NCI-H2107 (cell line): Measurements from ENCODE around the gene RSAD2.
"Not testable (repeated sequence)": the region's sequence is repeated elsewhere in the genome, so short reads cannot be mapped to it uniquely, and the experiment has no call there.

ENCODE experiments used
- DNase-seq: peaks from one replicate; lab custom pipeline; 2025; lab: John Stamatoyannopoulos, UW

RSAD2 gene

GRCh38 chr2:6927186-6927585, 49.6 kb downstream of the RSAD2 start:
- DNase-seq: no peak

GRCh38 chr2:6927753-6928152, 50.2 kb downstream of the RSAD2 start:
- DNase-seq: no peak

- no peak for DNase-seq
Observed at GRCh38 chr2:6928452-6928851, 50.9 kb downstream of the RSAD2 start.

GRCh38 chr2:6929196-6929819, 51.7 kb downstream of the RSAD2 start:
- DNase-seq: no peak

GRCh38 chr2:6930923-6931647, 53.5 kb downstream of the RSAD2 start:
- no peak for DNase-seq

- DNase-seq: no peak
Observed at GRCh38 chr2:6931753-6932152, 54.2 kb downstream of the RSAD2 start.

GRCh38 chr2:6932206-6932605, 54.6 kb downstream of the RSAD2 start:
- DNase-seq: no peak

- DNase-seq: no peak
Observed at GRCh38 chr2:6932828-6933227, 55.3 kb downstream of the RSAD2 start.

- no peak for DNase-seq
Observed at GRCh38 chr2:6933911-6934310, 56.3 kb downstream of the RSAD2 start.

GRCh38 chr2:6934345-6934744, 56.8 kb downstream of the RSAD2 start:
- no peak for DNase-seq

GRCh38 chr2:6934758-6935651, 57.4 kb downstream of the RSAD2 start:
- no peak for DNase-seq

- not testable (repeated sequence) for DNase-seq
Observed at GRCh38 chr2:6935652-6936020, 58.1 kb downstream of the RSAD2 start.

- no peak for DNase-seq
Observed at GRCh38 chr2:6937157-6937556, 59.6 kb downstream of the RSAD2 start.

- no peak for DNase-seq
Observed at GRCh38 chr2:6937582-6937981, 60.0 kb downstream of the RSAD2 start.

- DNase-seq: no peak
Observed at GRCh38 chr2:6939071-6939470, 61.5 kb downstream of the RSAD2 start.

GRCh38 chr2:6940820-6941219, 63.2 kb downstream of the RSAD2 start:
- DNase-seq: no peak

- DNase-seq: no peak
Observed at GRCh38 chr2:6941299-6942046, 63.9 kb downstream of the RSAD2 start.

- no peak for DNase-seq
Observed at GRCh38 chr2:6942848-6943247, 65.3 kb downstream of the RSAD2 start.

GRCh38 chr2:6943523-6943922, 65.9 kb downstream of the RSAD2 start:
- no peak for DNase-seq

GRCh38 chr2:6943971-6944370, 66.4 kb downstream of the RSAD2 start:
- no peak for DNase-seq

GRCh38 chr2:6944555-6944954, 67.0 kb downstream of the RSAD2 start:
- no peak for DNase-seq
